Stimulated activated CD4-positive, alpha-beta T cell treated with anti-CD3 and anti-CD28 coated beads, Interleukin-1b, Interleukin-23, amount 100 ng/mL, for 48 hours (primary cell): Measurements from ENCODE around the gene SLC2A13.
"Not testable (repeated sequence)": the region's sequence is repeated elsewhere in the genome, so short reads cannot be mapped to it uniquely, and the experiment has no call there.

Experiments
- DNase-seq: peaks from one replicate; pipeline ENCODE4 v3.0.0-alpha.2; 2020

SLC2A13 gene

DNA sequence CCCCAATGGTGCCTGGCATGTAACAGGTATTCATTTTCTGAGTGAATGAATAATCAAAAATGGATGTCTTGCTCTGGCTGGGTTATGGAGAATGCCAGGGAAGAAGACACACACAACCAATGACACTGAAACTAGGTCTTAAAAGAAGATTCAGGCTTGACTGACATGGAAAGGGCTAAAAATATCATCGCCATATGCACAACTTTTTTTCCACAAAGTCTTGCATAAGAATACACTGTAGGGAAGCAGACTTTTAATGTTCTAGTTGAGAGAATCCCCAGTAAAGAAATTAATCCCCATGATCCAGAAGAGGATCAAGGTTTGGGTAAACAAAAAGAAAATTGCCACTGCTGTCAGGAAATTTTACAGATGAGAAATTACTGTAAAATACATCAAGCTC lies 116.4 kb downstream of the SLC2A13 start:
- DNase-seq, result no peak

DNA sequence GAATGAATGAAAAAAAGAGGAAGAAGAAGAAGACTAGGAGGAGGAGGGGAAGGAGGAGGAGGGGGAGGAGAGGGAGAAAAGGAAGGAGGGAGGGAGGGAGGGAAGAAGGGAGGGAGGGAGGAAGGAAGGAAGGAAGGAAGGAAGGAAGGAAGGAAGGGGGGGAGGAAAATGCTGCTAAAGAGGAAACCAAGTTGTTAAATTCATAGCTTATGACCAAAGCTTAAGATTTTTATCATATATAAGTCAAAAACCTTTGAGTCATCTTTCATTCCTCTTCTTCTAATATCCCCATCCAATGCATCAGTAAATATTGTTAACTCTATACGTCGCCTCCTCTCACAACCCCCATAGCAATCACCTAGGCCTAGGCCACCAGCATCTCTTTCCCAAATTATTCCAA lies 117.3 kb downstream of the SLC2A13 start:
- no peak for DNase-seq

DNA sequence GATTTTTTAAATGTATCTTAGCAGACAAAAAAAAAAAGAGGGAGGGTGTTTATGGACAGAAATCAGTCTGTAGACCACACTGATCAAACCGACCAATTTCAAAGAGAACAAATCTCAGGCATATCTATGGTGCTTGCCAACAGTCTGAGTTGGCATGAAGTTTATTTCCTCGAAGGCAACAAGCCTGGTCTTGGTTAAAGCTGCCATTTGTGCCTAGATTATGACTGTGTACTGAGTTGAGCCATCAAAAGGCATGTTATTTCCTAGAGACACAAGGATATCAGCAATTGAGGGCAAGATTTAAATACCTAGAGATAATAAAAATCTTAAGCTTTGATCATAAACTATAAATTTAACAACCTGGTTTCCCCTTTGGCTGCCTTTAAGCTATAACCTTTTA lies 119.2 kb downstream of the SLC2A13 start:
- no peak for DNase-seq

DNA sequence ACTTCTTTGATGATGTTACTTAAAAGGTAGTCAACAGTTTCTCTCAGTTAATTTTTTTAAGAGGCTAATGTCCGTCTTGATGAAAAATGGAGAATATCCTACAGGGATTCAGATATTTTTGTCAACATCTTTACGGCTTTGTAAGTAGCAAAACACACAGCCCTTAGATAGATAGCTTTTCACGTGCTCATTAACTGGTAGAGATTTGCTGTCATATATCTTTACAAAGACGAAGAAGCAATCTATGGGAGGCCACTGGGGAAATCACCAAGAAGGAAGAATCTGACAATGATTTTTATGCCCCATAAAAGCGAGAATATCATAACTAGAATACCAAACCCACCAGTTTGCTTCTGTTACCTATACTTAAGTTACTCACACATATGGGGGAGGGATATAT lies 121.2 kb downstream of the SLC2A13 start:
- no peak for DNase-seq

DNA sequence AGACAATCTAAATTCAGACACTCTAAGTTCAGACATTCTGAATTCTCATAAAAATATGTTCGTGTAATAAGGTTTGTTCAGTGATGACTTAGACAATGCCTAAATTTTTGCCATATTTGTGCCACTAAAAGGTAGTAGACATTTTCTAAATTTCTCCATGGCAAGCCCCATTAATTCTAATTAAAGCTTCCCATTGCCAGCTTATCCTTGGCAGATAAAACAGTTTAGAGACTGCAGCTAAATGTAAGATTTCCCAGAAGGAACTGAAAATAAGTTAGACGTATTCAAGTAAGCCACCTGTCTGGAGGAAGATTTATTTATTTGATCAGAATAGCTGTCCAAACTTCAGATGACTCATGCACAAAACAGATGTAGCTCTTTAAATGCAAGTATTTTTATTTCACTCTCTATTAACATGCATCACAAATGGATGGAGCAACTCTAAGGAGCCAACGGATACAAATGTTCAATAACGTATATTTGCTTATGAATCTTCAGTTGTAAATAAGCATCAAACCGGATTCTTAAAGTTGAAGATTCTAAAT lies 130.4 kb downstream of the SLC2A13 start:
- DNase-seq, result no peak

DNA sequence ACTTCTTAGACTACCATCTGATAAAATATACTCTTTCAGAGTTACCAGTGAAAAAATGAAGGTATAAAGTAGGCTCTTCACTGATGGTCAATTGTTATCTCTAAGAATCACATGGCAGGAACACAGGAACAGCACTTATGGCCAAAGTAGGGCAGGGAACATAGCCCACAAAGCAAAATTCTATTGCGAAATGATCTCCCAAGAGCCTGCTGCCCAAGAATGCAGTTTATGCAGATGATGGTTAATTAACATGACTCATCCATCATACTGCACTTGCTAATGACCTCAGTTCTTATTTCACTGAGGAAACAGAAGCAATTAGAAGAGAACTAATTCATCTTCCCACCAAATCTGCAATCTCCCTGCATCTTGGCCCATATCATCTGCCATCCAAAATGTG lies 133.8 kb downstream of the SLC2A13 start:
- DNase-seq, result no peak

DNA sequence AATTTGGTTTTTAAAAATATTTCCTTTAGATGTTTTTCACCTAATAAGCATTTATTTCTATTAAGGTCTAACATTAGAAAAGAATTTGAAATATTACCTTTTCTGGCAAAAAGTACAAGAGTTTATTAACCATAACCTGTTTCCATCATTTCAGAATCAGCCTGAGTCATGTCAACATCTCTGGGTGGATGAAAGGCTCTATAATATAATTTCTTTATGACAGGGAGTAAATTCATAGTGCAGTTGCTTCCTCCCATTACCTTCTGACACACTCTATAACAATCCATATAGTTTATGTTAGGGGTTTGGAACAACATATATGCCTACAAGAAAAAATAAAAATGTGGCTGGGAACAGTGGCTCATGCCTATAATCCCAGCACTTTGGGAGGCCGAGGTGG lies 134.5 kb downstream of the SLC2A13 start:
- no peak for DNase-seq

DNA sequence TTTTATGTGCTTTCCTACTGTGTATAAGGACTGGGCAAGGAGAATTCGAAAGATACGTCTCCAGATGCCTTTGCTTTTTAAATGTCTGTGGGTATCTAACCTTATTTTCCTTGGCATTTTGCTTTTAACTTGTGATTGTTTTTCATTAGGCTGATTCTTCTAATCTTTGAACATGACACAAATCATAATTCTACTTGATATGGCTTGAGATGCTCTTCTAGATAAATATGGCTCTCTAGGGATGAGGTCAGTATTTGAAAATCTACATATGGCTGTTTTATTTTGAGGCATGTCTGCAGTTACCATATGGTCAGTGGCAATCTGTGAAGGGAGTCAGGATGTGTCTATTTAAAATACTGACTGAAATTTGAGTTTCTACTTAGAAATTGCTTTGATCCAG lies 139.2 kb downstream of the SLC2A13 start:
- DNase-seq, result no peak

DNA sequence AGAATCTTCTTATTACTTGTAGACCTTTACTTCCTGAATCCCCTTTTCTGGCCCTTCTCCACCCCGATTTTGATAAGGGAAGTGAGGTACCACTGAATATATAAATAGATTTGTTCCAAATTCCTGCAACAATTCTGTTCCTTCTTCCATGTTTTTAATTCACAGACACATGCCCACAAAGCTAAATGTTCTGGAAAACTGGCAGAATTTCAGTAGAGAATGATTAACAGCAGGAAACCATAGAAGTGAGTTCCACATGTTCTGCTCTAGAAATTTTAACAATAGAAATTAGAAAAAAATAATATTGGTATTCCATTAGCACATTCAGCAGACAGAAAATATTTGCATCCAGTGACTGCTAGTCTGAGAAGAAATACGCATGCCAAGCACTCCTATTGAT lies 139.6 kb downstream of the SLC2A13 start:
- no peak for DNase-seq

DNA sequence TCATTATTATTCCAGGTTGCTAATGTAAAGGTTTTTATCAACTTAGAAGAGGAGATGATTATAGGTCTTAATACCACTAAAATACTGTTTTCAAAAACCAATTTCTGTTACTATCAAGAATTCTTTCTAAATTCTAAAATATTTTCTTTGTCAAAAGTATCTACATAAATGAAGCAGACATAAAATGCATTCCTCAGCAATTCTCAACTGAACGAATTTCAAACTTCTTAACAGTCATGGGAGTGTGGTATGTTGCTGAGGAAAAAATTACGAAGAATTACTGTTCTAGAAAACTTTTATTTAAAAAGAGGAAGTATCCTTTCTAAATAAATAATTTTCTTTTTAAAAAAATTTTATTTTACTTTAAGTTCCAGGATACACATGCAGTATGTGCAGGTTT lies 146.4 kb downstream of the SLC2A13 start:
- no peak for DNase-seq

DNA sequence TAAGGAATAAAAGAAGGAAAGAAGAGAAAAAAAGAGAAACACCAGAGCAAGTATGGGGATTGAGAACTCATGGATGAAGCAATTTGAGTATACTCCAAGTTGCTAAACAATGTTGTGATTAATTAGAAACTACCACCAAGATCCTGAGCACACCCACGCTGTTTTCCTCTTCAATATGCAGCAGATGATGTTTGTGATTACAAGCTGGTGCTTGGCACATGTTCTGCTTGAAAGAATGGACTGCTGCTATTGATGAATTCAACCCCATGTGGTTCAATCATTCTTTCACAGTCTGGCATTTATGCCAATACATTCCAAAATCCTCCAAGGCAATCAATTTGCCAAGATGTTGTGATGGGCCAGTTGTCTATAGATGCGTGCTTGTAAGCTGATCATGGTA lies 146.8 kb downstream of the SLC2A13 start:
- DNase-seq, result no peak

DNA sequence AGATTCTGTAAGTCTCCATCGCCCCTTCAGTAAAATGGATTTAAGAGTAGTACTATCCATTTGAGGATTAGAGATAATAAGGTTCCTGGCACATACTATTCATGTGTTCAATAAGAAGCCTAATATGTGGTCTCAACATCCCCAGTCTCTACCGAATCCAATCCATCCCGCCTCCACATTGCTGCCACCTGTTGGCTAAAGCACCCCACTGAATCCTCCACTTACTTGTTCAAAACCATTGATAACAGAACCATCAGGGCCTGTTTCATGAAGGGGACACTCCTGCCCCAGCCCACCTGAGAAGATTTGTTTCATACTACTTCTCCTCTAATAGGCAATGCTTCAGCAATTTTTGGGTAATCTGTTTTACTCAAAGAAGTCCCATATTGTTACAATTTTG lies 147.5 kb downstream of the SLC2A13 start:
- no peak for DNase-seq

DNA sequence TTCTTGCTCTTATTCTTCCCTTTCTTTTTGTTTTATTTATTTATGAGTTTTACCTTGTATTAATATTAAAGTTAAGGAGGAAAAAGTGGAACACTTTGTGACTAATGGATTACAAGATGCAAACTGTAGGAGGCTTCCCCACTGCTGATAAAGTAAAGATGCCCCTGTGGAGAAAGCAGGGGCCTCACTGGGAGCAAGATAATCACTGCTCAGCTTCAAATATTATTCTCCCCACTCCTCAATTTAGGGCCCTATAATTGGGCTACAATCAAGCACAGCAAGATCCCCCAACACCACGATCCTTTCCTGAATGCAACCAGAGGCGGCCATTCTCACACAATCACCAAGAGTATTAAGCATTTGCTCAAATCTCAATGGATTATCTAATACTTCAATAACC lies 149.2 kb downstream of the SLC2A13 start:
- DNase-seq, result no peak

DNA sequence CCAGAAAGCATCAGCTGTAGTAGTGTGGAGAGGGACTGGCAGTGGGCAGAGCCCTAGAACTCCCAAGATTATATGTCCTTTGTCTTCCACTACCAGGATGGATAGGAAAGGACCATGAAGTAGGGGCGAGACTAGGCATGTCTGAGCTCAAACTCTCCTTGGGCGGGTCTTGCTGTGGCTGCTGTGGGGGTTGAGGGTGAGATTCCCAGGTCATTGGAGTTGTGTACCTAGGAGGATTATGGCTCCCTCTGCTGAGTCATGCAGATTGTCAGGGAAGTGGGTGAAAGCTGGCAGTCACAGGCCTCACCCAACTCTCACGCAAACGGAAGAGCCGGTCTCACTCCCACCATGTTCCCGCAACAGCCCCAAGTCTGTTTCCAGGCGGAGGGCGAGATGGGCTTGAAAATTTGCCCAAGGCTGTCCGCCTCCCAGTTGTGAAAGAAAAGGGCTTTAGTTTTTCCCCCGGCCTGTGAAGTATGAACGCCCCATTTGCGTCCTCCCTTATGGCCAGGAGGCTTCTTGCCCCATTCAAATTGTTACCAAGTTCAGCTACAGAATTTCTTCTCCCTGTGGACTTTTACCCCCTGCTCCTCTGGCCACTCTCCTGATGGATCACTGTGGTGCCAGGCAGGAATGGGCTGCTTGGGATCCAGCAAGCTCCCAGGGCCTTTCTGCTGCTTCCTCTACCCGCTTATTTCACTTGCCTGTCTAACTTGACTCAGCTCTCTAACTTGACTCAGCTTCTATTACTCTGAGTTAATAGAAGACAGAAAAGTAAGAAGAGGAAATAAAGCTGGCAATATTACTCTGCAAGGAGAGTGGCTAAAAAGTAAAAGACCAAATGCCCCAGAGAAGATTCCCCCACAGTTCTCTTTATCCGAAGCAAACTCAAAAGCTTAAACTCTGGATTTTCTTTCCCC lies 159.3 kb downstream of the SLC2A13 start:
- no peak for DNase-seq

DNA sequence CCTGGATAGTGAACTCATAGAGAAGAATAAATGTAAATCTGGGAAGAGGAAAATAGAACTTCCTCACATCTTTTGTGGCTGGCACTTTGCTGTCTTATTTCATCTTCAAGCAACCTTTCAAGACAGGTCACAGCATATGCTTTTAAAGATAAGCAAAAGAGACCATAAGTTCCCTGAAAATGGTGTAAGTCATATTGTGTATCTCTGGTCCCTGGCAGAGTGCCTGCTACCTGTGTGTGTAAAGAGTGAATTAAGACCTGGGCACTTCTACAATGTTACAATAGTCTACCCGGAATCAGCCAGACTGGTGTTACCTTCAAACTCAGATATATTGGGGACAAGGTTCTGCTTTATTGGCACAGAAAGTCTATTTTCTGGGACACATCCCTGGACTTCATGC lies 168.8 kb downstream of the SLC2A13 start:
- no peak for DNase-seq

DNA sequence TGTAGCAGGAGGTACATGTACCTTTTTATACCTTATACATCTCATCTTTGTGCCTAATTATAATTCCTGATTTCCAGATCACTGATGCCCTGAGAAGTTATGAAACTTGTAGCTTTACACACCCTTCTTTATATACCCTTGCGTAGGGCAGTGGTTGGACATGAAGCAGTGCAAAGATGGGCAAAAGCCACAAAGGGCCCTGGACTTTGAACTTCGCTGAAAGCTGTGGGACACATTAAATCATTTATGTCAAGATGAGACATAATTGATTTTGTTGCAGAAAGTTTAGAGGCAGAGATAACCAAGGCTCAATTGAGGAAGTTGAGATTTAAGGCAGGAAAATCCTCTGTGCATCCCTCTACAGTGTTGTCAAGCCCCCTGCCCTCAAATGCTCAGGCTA lies 170.0 kb downstream of the SLC2A13 start:
- DNase-seq, result no peak

DNA sequence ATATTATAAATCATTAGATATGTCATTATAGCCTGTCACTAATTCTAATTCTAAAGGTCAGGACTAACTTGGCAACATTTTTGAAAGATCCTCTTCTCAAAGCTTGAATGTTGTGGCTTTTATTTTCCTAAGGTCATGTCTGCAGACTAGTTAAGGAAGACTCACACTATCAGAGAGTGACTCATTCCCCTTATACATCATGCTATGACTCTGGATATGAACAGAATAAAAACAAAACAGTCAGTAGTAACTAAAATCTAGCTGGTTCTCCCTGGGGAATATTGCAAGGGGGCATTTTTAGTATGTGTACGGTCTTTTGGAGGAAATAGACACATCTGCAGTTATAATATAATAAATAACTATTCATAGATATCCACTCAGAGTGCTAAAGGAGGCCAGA lies 170.6 kb downstream of the SLC2A13 start:
- DNase-seq, result no peak

DNA sequence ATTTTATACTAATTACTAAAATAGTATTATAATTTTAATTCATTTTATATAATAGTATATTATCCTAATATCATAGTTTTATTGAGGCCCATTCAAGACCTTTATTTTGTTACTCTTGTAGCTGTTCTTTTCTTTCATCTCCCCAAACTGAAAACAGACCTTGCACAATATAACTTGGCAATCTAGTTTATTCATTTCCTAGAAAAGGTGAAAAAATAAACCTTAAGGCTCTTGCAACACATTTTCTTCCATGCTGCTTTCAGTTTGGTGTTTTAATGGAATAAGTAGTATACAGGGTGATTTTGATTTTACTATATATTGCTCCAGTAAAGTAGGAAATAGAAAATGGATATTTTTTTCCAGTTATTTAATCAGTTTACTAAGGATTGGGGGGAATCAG lies 174.0 kb downstream of the SLC2A13 start:
- no peak for DNase-seq

DNA sequence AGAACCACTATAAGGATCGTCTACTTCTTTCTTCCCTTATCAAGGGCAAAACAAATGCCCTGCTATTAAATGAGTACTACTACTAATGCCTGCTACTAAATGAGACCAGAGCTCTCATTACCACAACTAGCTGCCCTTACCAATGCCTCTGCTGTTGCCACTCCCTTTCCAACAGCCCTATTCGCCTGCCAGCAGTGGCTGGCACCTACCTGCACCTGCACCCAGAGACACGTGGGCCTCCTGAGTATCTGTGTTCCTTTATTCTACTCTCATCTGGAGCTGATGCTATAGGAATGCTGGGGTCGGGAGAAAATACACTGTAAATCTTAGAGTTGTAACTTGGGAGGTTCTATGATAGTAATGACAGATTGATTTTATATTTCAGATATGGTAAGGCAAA lies 174.7 kb downstream of the SLC2A13 start:
- no peak for DNase-seq

DNA sequence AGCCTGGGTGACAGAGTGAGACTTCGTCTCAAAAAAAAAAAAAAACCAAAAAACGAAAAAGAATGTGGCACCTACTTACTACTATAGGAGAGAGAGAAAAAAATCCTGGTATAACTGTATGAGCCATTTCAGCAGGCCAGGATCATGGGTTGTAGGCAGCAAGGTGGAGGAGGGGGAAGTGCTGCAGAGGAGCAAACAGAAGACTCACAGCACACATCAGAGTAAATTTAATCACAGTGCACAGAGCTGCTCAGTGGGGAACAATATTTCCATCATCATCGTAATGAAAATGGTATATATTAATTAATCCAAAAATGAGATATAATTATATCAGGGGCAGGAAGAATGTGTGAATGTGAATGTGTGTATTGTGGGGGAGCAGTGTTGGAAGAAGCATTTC lies 175.8 kb downstream of the SLC2A13 start:
- no peak for DNase-seq

DNA sequence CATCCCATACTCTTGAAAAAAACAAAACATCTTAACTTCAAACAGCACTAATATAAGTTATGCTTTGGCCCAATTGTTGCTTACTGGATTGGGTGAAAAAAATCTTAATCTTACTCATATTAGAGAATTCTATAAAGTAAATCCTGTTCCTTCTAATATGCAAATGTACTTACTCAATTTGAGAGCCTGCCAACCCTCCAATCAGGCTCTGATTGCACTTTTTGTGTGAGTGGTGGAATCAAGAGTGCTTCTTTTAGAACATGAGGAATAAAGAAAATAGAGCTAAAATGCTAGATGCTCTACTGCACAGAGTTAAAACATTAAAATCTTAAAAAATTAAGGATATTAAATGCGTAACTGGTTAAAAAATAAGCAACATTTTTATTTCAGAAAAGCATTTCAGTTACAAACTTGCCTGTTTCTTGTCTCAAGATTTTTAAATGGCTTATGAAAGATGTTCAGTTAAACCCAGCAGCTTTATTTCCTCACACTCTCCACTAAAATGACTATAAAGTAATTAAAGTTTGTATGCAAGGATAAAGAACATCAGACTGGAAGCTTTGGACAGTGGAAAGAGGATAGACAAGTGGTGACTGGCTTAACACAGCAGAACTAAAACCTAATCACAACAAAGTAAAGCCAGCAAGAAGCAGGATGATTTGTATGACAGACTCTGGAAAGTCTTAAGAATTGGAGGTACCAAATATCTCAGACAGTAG lies 177.5 kb downstream of the SLC2A13 start:
- no peak for DNase-seq

DNA sequence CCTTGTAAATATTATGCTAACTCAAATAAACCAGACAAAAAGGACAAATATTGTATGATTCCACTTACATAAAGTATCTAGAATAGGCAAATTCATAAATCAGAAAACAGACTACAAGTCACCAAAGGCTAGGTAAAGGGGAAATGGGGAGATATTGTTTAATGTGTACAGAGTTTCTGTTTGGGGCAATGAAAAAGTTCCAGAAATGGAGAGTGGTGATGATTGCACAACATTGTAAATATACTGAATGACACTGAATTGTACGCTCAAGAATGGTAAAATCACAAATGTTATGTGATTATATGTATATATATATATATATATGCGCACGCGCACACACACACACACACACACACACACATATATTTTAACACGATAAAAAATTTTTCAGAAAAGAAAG lies 182.5 kb downstream of the SLC2A13 start:
- DNase-seq, result no peak

DNA sequence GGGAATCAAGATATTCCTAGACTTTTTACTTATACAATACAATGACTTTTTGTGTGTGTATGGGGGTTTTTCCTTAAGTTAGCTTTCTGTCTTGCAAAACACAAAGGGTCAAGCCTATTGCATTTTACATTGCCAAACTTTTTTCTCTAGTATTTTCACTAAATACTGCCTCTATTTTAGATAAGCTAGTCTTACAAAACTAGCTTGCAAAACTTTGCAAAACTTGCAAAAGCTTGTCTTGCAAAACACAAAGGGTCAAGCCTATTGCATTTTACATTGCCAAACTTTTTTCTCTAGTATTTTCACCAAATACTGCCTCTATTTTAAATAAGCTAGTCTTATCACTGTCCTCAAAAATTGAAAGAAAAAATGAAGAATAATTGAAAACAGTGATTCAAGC lies 183.3 kb downstream of the SLC2A13 start:
- not testable (repeated sequence) for DNase-seq

DNA sequence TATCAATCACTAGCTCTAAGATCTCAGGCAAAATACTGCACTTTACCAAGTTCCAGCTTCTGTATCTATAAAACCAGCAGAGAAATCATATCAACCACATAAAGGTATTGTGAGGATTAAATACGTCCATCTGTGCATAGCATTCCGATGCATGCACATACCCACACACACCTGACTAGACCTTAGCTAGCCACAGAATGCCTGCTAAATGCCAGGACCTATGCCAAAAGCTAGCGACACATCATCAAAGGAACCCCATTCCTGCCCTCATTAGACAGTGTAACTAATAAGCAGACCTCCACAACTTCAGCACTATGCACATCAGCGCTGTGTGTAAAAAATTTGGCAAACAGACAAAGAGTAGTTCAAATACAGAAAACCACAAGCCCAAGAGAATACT lies 185.2 kb downstream of the SLC2A13 start:
- DNase-seq, result no peak
